Superior temporal gyrus (tissue), 1 donor: ENCODE data around the gene PAOX.
"Not testable (repeated sequence)": the region's sequence is repeated elsewhere in the genome, so short reads cannot be mapped to it uniquely, and the experiment has no call there.

Source experiments
- DNase-seq: peaks from one replicate; pipeline ENCODE4 v3.0.0-alpha.2; 2016; ENCODE audit errors: extremely low spot score

Gene PAOX

DNA sequence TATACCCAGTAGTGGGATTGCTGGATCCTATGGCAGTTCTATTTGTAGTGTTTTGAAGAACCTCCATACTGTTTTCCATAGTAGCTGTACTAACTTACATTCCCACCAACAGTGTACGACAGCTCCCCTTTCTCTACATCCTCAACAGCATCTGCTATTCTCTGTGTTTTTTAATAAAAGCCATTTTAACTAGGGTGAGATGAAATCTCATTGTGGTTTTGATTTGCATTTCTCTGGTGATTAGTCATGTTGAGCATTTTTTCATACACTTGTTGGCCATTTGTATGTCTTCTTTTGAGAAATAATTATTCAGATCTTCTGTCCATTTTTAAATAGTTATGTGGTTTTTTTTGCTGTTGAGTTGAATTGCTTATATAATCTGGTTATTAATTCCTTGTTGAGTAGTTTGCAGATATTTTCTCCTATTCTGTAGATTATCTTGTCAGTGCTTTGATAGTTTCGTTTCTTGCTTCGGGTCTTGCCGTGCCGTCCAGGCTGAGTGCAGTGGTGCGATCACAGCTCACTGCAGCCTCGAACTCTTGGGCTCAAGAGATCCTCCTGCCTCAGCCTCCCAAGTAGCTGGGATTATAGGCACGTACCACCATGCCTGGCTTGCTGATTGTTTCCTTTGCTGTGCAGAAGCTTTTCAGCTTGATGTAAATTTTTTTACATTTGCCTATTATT, 26.9 kb downstream of the PAOX start:
- DNase-seq, result no peak

DNA sequence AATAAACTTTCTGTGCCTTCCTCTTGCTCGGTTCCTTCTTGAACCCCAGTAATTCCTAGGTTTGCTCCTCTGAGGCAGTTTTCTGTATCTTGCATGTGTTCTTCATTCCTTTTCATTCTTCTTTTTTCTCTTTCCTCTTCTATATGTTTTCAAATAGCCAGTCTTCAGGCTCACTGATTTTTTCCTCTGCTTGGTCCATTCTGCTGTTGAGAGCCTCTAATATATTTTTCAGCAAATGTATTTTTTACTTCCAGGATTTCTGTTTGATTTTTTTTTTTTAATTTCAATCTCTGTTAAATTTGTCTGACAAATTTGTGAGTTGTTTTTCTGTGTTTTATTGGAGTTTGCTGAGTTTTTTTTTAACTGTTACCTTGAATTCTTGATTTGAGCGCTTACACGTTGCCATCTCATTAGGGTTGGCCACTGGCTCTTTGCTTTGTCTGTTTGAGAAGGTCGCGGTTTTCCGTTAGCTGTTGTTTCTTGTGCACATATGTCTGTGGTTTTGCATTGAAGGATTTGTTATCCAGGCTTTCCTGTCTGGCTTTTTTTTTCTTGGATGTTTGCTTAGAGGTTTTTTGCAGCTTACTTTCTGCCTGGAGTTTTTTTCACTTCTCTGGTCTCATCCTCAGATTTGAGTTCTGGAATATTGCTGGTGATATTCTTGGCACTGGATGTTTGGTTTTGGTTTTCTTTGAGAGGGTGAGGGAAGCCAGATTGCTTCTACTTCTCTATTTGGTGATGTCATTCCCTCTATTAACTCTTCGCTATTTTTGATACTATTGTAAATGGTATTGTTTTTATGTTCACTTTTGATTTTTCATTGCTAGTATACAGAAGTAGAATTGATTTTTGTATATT, 32.7 kb downstream of the PAOX start:
- no peak for DNase-seq

DNA sequence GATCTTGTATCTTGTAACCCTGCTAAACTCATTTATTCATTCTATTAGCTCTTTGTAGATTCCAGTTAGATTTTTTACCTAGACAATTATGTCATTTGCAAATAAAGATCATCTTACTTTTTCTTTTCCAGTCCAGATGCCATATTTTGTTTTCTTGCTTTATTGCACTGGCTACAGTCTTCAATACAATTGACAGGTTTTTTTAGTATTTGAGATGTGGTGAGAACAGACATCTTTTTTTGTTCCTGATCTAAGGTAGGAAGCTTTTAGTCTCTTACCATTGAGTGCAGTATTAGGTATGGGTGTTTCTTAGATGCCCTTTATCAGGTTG, 33.3 kb downstream of the PAOX start:
- DNase-seq, result no peak

DNA sequence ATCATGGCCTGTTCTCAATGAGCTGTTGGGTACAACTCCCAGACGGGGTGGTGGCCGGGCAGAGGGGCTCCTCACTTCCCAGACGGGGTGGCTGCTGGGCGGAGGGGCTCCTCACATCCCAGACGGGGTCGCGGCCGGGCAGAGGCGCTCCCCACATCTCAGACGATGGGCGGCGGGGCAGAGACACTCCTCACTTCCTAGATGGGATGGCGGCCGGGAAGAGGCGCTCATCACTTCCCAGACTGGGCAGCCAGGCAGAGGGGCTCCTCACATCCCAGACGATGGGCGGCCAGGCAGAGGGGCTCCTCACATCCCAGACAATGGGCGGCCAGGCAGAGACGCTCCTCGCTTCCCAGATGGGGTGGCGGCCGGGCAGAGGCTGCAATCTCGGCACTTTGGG, 35.3 kb downstream of the PAOX start:
- not testable (repeated sequence) for DNase-seq

DNA sequence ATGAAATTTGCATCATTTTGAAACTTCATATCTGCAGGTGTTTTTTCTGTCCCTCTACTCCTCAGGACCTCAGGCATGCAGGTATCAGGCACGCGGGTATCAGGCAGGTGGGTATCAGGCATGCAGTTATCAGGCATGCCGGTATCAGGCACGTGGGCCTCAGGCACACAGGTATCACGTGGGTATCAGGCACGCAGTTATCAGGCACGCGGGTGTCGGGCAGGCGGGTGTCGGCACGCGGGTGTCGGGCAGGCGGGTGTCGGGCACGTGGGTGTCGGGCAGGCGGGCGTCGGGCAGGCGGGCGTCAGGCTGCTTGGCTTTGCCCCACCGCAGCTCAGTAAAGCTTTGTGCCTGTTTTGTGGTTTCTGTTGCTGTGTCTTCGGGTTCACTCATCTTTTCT, 36.7 kb downstream of the PAOX start:
- no peak for DNase-seq

DNA sequence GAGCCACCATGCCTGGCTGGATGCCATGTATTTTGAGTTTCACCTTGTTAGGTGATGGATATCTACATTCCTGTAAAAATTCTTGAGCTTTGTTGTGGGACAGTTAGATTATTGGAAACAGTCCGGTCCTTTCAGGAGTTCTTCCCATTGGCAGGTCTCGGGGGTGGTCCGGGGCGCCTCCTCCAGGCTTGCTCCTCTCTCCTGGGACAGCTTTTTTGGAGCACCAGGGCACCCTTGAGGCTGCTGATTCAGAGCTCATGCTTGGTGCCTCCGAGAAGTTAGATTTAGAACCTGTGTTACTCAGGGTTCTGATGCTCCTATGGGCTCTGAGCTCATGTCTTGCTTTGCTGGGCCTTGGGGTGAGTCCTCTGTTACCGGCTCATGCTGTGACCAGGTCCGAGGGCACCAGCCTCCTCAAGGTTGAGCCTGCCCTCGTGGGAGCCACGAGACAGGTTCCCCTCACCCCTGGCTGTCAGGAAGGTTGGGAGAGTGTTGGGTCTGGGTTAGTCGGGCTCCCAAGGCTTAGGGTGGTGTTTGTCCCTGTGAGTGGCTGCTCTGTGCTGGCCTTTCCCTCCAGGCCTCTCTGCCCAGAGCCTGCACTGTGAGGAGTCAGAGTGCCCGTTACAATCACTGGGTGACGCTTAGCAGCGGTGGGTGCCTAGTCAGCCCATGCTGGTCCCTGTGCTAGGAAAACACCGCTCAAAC, 39.4 kb downstream of the PAOX start:
- DNase-seq, result no peak

DNA sequence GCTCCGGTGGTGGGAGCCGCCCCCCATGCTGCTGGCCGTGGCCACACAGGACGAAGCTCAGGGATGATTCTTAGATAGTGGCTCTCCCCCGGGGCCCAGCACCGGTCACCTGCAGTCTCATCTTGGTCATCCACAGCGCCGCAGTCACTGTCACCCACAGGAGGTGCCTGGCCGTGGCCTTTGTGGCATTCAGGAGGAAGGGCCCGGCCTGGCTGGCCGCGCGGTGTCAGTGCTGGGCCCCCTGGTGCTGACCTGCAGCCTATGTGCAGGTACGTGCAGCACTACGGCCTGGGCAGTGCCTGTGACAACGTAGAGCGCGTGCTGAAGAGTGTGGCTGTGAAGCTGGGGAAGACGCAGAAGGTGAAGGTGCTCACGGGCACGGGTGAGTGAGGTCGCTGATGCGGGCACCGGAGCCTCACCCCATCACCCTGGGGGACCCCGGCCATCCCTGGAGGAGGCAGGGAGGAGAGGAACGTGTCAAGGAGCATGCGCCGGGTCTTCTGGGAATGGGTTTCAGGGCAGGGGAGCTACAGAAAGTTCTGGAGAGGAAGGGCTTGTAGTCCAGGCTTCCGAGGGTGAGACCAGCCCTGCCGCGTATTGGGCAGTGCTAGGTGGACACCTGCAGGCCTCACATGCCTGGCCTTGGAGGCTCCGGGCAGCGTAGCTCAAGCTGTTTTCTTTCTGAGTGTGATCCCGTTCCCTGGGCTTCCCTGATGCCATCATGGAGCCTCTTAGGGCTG, 40.3 kb downstream of the PAOX start:
- DNase-seq, result no peak

DNA sequence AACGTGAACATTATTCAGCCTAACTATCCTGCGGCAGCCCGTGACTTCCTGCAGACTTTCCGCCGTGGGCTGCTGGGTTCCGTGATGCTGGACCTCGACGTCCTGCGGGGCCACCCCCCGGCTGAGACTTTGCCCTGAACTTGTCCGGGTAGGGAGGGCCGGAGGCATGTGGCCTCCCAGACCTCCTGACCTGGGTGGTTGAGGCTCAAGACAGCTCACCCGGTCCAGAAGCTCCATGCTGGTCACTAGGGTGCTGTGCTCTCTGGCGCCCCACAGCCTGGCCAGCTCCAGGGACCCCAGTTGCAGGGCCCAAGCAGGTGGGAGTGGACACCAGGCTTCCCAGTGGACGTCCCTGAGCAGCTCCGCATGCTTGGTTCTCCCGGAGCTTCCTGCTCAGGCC, 41.0 kb downstream of the PAOX start:
- no peak for DNase-seq

DNA sequence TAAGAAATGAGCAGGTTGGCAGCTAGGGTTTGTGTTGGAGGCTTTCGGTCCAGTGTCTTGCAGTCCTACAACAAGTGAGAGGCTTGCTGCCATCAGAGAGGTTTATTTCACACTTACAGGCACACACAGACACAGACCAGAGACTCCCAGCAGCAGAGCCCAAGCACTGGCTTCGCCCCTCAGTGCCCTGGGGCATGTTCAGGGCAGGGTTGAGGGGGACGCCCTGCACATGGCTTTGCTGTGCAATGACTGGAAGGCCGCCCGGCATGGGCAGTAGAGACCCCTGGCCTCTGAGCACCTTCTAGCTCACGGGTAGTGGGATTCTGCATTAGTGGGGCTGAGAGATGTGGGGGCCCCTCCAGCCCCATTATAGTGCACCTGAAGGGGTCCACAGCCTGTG, 41.5 kb downstream of the PAOX start:
- no peak for DNase-seq

DNA sequence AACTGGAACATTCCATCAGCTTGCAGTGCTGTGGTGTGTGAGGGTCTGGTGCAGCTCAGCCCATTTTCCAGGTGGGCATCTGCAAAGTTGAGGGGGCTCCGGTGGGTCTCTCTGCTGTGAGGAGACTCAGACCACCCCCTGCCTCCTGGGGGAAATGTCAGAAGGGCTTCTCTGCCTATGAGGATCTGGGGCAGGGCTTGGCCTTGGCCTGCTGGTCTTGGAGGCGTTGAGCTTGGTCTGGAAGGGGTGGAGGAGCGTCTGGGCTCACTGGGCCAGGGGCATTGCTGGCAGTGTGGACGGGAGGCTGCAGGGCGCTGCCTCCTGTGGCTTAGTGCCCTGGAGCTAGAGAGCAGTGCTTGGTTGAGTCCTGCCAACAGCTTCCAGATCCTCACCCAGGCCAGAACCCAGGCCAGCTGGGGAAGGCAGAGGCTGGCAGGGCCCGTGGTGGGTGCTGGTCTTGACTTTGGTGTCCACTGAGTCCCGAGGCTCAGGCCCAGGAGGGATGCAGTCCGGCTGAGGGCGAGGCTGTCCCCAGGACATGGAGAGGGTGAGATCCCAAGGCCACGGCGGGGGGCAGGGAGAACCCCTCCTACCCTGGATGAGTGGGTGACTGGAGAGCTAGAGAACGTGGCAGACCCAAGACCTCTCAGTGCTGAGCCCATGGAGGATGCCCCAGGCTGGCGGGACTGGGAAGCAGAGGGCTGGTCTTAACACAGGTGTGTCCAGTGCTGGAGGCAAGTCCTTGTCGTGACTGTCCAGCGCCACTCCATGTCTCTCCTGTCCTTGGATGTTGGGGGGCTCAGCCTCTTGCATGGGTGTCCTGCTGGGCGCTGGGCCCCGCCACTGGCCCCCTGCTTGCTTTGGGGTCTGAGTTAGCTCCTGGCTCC, 42.5 kb downstream of the PAOX start:
- DNase-seq, result no peak

- DNase-seq, result no peak
These were observed 43.3 kb downstream of the PAOX start for GRCh38 chr10:133422223-133422806.

GRCh38 chr10:133422807-133423771, 44.0 kb downstream of the PAOX start:
- DNase-seq, result no peak

GRCh38 chr10:133424102-133424501, 45.0 kb downstream of the PAOX start:
- DNase-seq, result not testable (repeated sequence)

- DNase-seq, result not testable (repeated sequence)
These were observed 45.5 kb downstream of the PAOX start, which contains the start of gene SPRN for GRCh38 chr10:133424601-133425000. SPRN (minus strand) TSS chr10:133424625; CDS start chr10:133423681, 944 bp downstream.

DNA sequence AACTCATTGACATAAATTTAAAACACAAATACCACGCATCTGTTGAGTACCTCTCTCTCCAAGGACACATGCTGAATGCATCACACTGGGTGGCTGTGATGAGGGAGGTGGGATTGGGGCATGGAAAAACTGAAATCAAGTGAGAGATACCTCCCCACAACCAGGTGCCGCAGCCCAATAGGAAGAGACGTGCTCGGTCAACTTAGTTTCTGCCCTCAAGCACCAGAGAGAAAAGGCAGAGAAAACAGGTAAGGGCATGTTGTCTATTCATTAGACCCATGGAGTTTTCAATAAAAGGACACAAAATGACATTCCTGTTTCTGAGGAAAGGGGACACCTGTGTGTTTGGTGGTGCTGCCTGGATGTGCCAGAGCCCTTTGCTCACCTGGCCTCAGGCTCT, 50.5 kb downstream of the PAOX start:
- DNase-seq, result not testable (repeated sequence)

DNA sequence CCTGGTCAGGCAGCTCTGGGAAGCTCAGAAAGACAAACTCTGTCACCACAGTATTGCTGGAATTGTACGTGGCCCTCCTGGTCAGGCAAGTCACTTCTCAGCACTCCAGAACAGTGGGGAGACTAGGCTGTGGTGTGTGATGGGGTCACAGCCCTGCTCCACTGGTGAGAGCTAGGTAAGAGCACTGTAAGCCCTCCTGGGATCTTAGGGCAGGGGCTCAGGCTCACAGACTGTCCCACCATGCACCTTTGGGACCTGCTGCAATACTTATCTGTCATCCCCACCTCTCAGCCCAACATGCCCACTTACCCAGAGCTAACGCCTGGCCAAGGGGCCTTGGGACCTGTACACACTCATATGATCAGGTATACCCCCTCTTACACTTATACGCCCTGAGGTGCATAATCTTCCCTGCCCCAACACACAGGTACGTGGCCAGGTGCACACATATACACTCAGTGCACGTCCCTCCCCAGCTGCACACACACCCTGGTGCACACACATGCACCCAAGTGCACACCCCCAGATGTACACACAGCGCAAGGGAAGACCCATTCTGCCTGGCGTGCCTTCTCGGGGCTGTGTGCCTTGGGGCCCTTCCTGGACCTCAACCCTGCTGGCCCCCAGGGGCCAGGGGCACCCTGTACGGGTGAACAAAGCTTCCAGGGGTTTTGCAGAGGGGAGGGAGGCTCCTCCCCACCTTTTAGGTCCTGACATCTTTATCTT, 53.0 kb downstream of the PAOX start:
- not testable (repeated sequence) for DNase-seq

DNA sequence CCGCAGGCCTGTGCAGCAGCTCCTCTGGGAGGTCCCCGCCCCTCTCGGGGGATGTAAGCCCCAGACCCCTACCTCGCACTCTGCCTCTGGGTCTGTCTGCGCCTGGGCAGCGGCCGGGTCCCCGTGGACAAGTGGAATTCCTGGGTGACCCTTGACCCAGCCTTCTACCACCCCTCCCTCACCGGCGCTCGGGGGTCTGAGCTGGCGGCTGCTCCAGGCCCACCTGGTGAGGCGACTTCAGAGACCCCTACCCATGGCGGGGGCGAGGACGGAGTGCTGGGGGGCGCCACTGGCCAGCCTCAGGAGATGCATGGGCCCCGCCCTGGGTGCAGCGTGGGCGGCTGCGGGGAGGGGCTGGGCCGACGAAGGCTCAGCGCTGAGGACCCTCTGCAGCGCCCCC, 53.7 kb downstream of the PAOX start:
- DNase-seq, result not testable (repeated sequence)

GRCh38 chr10:133438711-133439273, 59.7 kb downstream of the PAOX start:
- no peak for DNase-seq
